ENCODE data around the gene ASB7.

Gene ASB7

DNA sequence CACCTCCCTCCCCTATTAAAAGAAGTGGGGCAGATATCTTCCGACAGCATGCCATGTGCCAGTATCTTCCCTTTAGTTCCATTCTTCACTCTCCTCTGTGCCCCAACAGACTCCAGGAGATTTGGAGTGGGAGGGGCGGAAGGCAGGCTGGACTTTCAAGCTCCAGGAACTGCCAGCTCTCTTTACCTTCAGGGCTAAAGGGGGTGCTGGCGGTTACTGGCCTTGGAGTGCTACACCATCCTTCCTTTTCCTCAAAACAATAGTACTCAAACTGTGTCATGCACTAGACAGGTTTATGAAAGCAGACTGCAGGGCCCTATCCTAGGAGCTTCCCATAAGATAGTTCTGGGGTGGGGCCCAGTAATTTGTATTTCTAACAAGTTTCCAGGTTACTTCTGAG, 6.4 kb upstream of the ASB7 start:
- DNase-seq (ENCODE audit: low read depth) = no peak
- no peak overlapping the region for H3K4me3 ChIP-seq (ENCODE audit: low read depth, low read length)

DNA sequence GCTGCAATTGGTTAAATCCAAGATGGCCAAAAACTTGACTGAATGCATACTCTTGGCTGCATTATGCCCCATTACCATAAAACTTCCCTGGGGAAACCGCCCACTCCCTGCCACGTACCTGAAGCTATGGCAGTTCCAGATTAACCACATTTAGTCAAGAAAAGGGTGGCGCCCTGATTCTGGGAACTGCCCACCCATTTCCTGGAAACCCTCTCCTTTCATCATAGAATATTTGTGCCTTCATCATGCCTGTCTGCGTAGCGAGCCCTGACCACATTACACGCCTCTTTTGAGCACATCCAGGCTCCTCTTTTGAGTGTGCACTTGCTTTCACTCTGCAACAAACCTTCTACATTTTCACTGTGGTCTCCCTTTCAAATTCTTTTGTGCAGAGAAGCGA, 5.6 kb upstream of the ASB7 start:
- no peak for DNase-seq (ENCODE audit: low read depth)
- no peak overlapping the region for H3K4me3 ChIP-seq (ENCODE audit: low read depth, low read length)

DNA sequence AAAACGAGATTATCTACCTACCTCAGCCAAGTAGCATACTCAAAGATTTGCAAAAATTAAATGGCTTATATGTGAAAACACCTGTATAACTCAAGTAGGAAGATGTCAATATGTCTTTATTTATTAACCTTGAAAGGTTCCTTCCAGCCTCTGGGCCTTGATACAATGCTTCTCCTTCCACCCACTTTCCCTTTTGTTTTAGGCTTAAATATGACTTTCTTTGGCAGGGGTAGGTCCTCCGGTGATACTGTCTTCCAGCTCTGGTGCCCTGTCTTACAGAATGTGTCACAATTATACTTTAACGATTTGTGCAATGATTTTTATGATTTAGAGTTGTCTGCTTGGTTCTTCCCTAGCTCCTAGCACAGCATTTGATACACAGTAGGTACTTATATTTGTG, 4.5 kb upstream of the ASB7 start:
- no peak for DNase-seq (ENCODE audit: low read depth)
- no peak overlapping the region for H3K4me3 ChIP-seq (ENCODE audit: low read depth, low read length)

DNA sequence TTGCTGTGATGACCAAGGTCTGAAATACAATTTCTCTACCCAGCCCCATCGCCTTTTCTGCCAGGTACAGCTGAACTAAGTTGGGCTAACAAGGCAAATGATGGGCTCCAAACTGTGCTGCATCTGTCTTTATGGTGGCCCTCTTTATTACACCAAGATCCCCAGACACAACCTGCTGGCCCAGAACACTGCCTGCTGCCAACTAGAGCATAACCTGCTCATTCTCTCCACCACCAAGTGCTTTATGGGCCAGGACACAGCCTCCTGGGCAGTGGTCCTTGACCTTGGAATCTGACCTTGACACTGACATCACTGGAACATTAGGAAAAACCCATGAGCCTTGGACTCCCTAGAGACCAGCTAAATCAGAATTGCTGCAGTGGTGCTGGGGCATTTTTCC, 3.7 kb upstream of the ASB7 start:
- no peak overlapping the region for H3K4me3 ChIP-seq (ENCODE audit: low read depth, low read length)
- no peak for DNase-seq (ENCODE audit: low read depth)

DNA sequence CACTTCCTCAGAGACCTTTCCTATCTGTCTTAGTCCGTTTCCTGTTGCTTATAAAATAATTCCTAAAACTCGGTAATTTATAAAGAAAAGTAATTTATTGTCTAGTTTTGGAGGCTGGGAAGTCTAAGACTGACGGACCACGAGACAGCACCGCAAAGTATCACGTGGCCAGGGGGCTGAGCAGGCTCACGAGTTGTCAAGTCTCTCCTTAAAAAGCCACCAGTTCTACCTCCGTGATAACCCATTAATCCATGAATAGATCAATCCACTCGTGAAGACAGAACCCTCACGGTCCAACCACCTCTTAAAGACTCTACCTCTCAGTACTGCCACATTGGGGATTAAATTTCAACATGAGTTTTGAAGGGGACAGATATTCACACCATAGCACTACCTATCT, 1.2 kb upstream of the ASB7 start:
- DNase-seq (ENCODE audit: low read depth) = no peak
- peak overlapping the region; percentile 73 for H3K4me3 ChIP-seq (ENCODE audit: low read depth, low read length)

DNA sequence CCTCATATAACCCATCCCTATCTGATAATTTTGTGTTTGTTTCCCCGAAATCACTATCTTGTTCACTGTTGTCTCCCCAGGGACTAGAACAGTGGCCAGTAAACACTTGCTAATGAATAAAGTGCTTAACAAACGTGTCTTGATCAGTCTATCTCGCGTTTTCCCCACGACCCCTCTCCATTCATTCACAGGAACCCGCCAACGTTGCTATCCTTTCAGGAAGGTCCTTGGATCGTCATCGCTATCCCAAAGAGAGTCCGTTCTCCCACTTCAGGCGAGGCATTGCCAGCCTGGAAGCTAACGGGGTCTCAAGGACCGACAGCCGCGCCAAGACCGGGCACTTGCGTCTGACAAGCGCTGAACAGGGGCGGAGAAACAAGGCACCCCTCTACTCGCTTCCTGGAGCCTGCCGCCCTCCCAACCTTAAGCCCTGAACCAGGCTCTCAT, 749 bp upstream of the ASB7 start:
- no peak for DNase-seq (ENCODE audit: low read depth)
- peak overlapping the region; percentile 73 for H3K4me3 ChIP-seq (ENCODE audit: low read depth, low read length)

DNA sequence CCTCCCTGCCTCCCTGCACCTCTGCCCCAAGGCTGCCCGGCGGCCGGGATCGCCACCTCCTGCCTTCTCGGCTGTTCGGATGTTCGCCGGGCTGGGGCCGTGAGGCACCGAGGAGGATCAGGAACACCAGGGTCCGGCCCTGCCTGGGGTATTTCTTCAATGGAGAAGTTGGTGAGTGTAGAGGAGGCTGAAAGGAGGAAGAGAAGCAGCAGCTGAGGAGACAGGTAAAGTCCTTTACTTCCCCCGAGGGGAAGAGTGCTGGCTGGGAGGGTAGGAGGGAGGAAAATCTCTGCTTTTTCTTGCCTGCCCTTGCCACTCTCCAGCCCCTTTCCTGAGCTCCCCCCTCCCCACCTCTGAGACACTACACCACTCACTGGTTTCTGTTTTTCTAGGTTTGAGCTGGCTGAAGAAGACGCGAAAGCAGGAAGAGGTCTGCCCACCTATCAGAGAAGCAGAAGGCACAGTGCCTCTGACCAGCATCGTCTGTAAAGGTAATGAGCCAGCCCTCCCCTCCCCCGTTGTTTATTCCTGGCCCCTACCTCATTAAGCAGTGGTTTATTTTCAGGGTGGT, 519 bp downstream of the ASB7 start:
- peak overlapping the region; percentile 100 for H3K4me3 ChIP-seq (ENCODE audit: low read depth, low read length)
- no peak for DNase-seq (ENCODE audit: low read depth)

DNA sequence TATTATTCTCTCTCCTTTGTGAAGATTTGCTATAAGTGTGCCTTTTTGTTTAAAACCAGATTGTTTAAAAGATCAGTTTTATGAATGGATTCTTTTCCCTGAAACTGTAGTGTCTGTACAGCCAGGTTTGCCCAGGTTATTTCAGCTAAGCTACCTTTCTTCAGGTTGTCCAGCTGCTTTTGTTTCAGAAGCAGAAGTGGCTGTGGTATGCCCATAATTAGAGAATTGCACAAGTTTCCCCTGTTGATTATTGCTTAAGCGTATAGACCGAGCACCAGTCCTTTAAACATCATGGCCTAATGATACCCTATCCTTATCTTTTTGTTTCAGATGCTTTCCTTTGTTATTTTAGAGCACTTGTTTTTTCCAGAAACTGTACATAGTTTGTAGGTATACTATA, 10.2 kb downstream of the ASB7 start:
- no peak for DNase-seq (ENCODE audit: low read depth)
- no peak overlapping the region for H3K4me3 ChIP-seq (ENCODE audit: low read depth, low read length)

DNA sequence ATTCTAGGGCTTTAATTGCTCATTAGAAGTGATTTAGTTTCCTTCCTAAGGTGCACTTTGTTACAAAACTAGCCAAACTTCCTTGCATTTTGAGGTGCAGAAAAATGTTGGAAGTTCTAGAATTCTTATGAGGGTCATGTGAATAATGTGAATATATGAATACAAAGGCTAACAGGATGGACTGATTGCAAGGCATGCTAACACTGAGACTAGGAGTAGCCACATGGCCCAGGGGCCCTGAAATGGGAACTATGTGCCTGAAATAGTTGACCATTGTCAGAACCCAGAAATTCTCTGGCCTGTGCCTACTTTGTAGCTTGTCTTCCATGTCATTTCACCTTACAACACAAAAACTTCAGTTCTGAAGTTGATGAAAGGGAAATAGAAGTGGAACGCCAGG, 10.8 kb downstream of the ASB7 start:
- no peak overlapping the region for H3K4me3 ChIP-seq (ENCODE audit: low read depth, low read length)
- DNase-seq (ENCODE audit: low read depth) = no peak

DNA sequence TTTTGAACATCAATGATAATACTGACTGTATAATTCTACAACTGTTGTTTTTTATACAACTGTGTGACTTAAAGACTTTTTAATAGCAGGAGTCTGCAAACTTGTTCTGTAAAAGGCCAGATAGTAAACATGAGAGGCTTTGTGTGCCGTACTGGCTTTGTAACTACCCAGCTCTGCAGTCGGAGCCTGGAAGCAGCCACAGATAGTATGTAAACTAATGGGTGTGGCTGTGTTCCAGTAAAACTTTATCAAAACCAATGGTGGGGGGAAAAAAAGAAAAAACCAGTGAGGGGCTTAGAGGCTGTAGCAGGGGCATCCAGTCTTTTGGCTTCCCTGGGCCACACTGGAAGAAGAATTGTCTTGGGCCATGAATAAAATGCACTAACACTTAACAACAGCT, 11.9 kb downstream of the ASB7 start:
- no peak for DNase-seq (ENCODE audit: low read depth)

DNA sequence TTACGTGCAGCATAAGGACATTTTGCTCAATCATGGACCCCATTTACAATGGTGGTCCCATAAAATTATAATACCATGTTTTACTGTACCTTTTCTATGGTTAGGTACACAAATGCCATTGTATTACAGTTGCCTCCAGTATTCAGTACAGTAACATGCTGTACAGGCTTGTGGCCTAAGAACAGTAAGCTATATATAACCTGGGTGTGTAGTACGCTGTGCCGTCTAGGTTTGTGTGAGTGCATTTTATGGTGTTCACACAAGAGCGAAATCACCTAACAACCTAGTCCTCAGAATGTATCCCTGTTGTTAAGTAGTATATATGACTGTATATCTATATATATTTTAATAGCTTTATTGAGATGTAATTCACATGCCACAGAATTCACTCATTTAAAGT, 12.5 kb downstream of the ASB7 start:
- no peak overlapping the region for H3K4me3 ChIP-seq (ENCODE audit: low read depth, low read length)
- no peak for DNase-seq (ENCODE audit: low read depth)

More for the DNA sequence above, 11.9 kb downstream of the ASB7 start:
- no peak overlapping the region for H3K4me3 ChIP-seq (ENCODE audit: low read depth, low read length)

DNA sequence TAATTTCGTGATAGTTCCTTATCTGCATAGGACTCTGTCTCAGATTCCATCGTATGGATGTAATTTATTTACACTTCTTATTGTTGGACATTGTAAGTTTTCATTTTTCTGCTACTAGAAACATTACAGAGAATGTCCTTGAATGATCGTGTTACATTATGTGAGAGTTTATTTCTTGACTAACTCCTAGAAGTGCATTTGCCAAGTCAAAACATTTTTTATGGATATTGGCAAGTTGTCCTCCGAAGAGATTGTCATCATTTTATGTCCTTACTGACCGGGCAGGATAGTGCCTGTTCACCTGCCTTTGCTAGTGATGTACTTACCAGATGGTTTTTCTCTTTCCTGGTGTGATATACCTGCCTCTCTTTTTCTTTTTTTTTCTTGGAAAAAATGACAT, 13.4 kb downstream of the ASB7 start:
- DNase-seq (ENCODE audit: low read depth) = no peak
- no peak overlapping the region for H3K4me3 ChIP-seq (ENCODE audit: low read depth, low read length)

DNA sequence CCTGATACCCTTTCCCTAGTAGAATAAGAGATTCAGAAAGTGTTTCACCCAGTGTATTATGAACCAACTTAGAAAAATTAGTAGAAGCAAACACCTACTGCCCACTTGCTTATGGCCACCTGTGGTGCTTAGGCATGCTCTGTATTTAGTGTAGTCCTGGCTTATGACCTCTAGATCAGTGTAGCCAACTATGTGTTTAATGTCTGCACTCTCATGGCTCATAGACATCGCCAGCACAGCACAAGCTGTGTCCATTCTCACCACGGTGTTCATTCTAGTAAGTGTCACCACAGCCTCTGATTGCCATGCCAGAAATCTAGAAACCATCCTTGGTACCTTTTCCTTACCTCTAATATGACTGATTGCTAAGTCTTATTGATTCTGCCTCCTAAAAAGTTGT, 14.3 kb downstream of the ASB7 start:
- H3K4me3 ChIP-seq (ENCODE audit: low read depth, low read length) = no peak overlapping the region
- no peak for DNase-seq (ENCODE audit: low read depth)

DNA sequence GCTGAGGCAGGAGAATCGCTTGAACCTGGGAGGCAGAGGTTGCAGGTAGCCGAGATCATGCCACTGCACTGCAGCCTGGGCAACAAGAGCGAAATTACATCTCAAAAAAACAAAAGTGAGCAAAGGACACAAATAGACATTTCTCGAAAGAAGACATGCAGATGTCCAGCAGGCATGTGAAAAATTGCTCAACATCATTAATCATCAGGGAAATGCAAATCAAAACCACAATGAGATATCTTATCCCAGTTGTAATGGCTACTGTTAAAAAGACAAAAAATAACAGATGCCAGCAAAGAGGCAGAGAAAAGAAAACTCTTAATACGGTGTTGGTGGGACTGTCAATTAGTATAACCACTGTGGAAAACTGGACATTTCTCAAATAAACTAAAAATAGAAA, 20.9 kb downstream of the ASB7 start:
- DNase-seq (ENCODE audit: low read depth) = peak; percentile 29
- no peak overlapping the region for H3K4me3 ChIP-seq (ENCODE audit: low read depth, low read length)

DNA sequence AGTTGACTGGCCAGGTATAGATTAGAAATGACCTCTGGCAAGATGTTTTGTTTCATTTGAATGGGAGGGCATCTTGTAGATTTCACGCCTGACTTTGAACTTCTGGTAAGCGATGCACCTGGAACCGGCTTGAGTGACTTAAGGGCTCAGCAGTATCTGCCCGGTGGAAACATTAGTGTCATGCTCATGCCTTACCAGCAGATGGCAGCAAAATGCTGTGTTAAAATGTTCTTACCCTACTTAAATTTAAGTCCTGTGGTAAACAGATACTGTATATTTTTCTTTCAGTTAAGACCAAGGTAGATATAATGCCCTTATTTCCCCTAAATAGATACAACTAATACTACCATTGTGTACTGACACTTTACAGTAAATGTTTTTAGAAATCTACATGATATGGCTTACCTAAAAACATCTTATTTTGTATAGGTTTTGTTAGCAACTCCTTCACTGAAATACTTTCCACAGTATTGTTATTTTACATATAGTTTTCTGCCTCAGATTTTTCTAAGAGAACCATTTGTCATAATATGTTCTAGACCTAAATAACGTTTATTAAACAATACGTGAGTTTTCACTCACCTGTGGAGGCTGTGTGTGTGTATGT, 25.5 kb downstream of the ASB7 start:
- peak; percentile 38 for DNase-seq (ENCODE audit: low read depth)
- no peak overlapping the region for H3K4me3 ChIP-seq (ENCODE audit: low read depth, low read length)

DNA sequence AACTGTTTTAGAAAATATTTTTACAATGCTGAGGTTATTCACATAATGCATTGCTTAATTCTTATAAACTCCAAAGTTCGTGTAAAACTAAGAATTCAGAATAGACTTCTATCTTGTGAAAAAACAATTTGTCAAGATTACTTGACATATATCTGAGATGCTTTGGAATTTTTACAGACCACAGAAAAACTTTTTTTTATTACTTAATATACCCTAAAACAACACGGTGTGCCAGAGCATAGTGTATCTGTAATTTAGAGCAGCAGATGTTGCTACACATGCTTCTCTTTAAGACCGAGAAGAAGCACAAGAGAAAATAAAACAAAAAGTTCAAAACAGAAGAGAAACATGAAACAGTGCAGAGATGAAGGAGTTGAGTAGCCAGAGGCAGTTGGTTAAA, 26.4 kb downstream of the ASB7 start:
- no peak overlapping the region for H3K4me3 ChIP-seq (ENCODE audit: low read depth, low read length)
- DNase-seq (ENCODE audit: low read depth) = no peak

DNA sequence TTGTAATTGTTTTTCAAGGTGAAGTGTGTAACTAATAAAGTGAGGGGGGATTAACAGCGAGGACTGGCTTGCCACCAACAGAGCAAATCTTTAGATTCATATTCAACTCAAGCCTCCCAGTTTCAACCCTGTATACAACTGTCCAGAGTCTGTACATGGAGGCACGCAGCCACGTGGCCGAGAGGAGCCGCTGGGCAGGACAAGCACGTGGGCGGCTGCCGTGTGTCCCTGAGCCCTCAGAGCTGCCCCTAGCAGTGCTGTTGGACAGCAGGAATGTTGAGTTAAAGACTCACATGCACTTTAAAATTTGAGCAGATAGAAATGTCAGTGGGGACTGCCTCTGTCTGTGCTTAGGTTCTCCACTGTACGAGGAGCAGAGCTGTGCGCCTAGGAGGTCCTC, 29.4 kb downstream of the ASB7 start:
- no peak overlapping the region for H3K4me3 ChIP-seq (ENCODE audit: low read depth, low read length)
- DNase-seq (ENCODE audit: low read depth) = no peak

DNA sequence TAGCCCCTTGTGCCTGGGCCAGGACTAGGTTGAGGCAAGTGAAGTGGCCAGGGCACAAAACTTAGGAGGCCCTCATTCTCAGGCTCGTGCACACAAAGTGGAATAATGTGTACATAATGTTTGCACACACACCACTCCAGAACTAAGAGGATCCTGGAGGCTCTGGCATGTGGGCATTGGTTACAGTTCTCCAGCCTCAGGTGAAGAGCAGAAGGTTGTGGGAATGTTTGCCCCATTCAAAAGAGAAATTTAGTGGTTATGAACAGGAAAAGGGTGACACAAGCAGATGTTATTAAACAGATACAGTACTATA, 31.3 kb downstream of the ASB7 start:
- DNase-seq (ENCODE audit: low read depth) = no peak
- H3K4me3 ChIP-seq (ENCODE audit: low read depth, low read length) = no peak overlapping the region

DNA sequence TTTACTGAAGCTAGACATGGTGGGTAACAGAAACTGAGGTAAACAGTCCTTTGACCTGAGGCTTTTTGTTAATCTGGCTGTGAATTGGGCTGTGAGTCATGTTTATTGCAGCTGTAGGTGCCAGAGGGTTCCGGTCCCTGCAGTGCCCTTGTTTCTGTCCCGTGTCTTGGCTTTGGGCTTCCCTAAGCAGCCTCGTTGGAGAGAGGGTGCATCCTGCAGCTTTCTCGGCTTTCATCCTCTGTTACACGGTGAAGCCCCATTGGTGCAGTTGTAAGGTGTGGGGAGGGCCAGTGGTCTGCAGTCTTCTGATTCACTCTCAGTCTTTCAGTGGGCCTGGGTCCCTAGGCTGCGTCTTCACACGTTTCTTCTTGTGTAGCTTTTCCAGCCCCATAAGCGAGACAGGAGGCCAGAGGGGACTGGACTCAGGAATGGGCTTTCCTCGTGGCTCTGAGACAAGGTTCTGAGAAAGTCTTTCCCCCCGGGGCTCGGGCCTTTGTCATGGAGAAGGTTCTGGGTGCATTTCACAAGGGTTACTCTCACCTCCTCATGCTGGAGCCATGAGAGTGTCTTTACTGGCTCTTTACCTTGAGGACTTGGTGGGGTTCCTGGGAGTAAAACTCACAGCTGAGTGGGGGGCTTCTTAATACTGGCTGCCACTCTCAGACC, 33.1 kb downstream of the ASB7 start:
- H3K4me3 ChIP-seq (ENCODE audit: low read depth, low read length) = no peak overlapping the region
- no peak for DNase-seq (ENCODE audit: low read depth)

DNA sequence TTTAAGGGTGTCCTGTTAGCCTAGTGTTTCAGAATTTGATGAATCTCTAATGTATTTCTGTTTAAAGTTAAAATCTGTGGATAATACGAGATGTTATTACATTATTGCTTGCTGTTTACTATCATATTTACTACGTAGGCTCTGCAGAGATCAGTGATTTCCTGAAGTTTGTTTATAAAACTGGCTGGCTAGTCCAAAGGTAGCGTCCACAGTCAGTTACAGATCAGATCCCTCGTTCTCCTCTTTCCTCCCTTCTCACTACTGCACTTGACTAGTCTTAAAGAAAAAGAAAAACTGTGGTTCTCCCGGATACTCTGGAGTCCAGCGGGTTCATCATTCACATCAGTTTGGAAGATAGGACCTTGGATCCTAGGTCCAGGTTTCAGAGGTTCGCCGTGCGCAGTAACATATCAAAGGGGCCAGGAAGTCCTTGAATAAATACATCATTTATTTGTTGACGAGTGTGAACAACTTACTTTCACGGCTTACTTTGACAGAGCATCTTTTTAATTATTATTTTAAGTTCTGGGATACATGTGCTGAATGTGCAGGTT, 35.9 kb downstream of the ASB7 start:
- DNase-seq (ENCODE audit: low read depth) = no peak

More for the DNA sequence above, 35.9 kb downstream of the ASB7 start:
- H3K4me3 ChIP-seq (ENCODE audit: low read depth, low read length) = no peak overlapping the region
